Measurements from ENCODE around the gene MRPL11. TPM values are rescaled to one million over a fixed set of nuclear protein-coding genes. Genes with fewer than 3 reads are reported as not detected.

The MRPL11 gene
- total RNA-seq, 2 experiments from 2014 or later = 17.7 to 21.0 TPM

DNA sequence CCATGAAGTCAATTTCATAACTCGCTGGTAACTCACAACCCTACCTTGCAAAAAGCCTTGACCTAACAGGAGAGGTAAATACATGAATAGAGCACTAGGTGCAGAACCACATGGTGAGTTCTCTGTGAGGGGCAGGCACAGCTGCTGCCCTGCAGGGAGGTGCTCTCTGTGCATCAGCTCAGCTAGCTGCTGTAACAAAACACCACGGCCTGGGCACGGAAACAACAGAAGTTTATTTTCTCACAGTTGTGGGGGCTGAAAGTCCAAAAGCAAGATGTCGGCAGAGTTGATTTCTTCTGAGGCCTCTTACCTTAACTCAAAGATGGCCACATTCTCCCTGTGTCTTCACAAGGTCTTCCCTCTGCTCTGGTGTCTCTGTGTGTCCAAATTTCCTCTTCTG lies 13.0 kb upstream of the MRPL11 start:
- no peak for ATAC-seq (ENCODE audit: poor library complexity)
- no peak for DNase-seq
- Mint-ChIP-seq H3K27ac (no peak overlapping the region), H3K36me3 (ENCODE audit: low read depth) (no peaks in the 10 kb centered on the region), H3K27me3 (peaks cover 8% of the 10 kb centered on the region), H3K4me3 (no peak overlapping the region), H3K4me1 (ENCODE audit: low read depth) (peaks cover 14% of the 10 kb centered on the region), H3K9me3 (no peaks in the 10 kb centered on the region)
- POLR2A ChIA-PET = no interaction called here
- Histone ChIP-seq H3K36me3 (ENCODE audit: insufficient read depth, low read length) (no peaks in the 10 kb centered on the region), H3K4me3 (ENCODE audit: low read length) (no peak overlapping the region), H3K27me3 (ENCODE audit: control insufficient read depth in 1 of 2, insufficient read depth in 2 of 2, low read length in 2 of 2) (no peaks in the 10 kb centered on the region), H3K9me3 (ENCODE audit: control insufficient read depth in 1 of 2, insufficient read depth in 1 of 2, low read length in 2 of 2) (no peaks in the 10 kb centered on the region), H3K4me1 (ENCODE audit: insufficient read depth, low read length) (peaks cover 10% of the 10 kb centered on the region), H3K27ac (ENCODE audit: low read depth in 1 of 2, low read length in 2 of 2) (no peak overlapping the region)
- no peak for TF ChIP-seq CTCF (IDR thresholded peaks at IDR 0.05)
- CTCF ChIA-PET = no interaction called here
- intact Hi-C loops (cut with DNase I, micrococcal nuclease) = no loop called here

DNA sequence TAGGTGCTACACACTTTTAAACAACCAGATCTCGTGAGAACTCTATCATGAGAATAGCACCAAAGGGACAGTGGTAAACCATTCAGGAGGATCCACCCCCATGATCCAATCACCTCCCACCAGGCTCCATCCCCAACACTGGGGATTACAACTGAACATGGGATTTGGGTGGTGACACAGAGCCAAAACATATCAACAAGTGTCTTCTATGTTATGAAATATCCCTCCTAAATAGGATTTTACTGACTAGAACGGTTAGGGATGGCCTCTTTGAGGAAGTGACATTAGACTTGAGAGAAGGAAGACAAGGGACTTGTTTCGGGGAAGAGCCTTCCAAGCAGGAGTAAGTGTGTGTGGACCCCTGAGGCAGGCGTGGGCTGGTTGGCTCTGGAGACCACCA lies 11.9 kb upstream of the MRPL11 start:
- Histone ChIP-seq H3K4me1 (ENCODE audit: insufficient read depth, low read length) (peaks cover 10% of the 10 kb centered on the region), H3K27me3 (ENCODE audit: control insufficient read depth in 1 of 2, insufficient read depth in 2 of 2, low read length in 2 of 2) (no peaks in the 10 kb centered on the region), H3K27ac (ENCODE audit: low read depth in 1 of 2, low read length in 2 of 2) (no peak overlapping the region), H3K4me3 (ENCODE audit: low read length) (no peak overlapping the region), H3K36me3 (ENCODE audit: insufficient read depth, low read length) (no peaks in the 10 kb centered on the region), H3K9me3 (ENCODE audit: control insufficient read depth in 1 of 2, insufficient read depth in 1 of 2, low read length in 2 of 2) (no peaks in the 10 kb centered on the region)
- ChIA-PET POLR2A (no interaction called here), CTCF (interaction anchor here (1.5 kb wide), 1 partner anchor 12 kb away, joined by 5 read pairs; the partner anchor contains the start of gene MRPL11)
- ATAC-seq (ENCODE audit: poor library complexity) (no peak), DNase-seq (no peak)
- Mint-ChIP-seq H3K27ac (no peak overlapping the region), H3K36me3 (ENCODE audit: low read depth) (no peaks in the 10 kb centered on the region), H3K4me1 (ENCODE audit: low read depth) (peaks cover 14% of the 10 kb centered on the region), H3K9me3 (no peaks in the 10 kb centered on the region), H3K4me3 (no peak overlapping the region), H3K27me3 (peaks cover 8% of the 10 kb centered on the region)
- intact Hi-C loops (cut with DNase I, micrococcal nuclease) = no loop called here
- TF ChIP-seq CTCF (IDR thresholded peaks at IDR 0.05) = no peak

DNA sequence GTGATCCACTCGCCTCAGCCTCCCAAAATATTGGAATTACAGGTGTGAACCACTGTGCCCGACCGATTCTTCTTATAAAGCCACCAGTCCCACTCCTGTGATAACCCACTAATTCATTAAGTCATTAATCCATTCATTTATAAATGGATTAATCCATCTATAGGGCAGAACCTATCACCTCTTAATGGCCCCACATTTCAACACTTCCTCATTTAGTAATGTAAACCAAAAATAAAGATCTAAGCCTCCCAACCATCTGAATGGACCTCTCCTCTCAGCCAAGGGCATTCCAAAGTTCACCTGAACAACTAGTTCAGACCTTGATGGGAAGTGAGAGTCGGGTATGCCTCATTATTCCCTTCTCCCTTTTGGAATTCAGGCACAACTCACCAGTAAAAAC lies 9.9 kb upstream of the MRPL11 start:
- no peaks in the 10 kb centered on the region for H3K9me3 Mint-ChIP-seq
- H3K27me3 Mint-ChIP-seq = peaks cover 4% of the 10 kb centered on the region
- TF ChIP-seq CTCF (IDR thresholded peaks at IDR 0.05) = no peak
- H3K4me3 Mint-ChIP-seq = no peak overlapping the region
- no peaks in the 10 kb centered on the region for H3K4me1 Mint-ChIP-seq (ENCODE audit: low read depth)
- Histone ChIP-seq H3K9me3 (ENCODE audit: control insufficient read depth in 1 of 2, insufficient read depth in 1 of 2, low read length in 2 of 2) (peaks cover under 1 to 3% of the 10 kb centered on the region in 2 experiments), H3K27ac (ENCODE audit: low read depth in 1 of 2, low read length in 2 of 2) (no peak overlapping the region), H3K4me3 (ENCODE audit: low read length) (no peak overlapping the region), H3K4me1 (ENCODE audit: insufficient read depth, low read length) (no peaks in the 10 kb centered on the region), H3K36me3 (ENCODE audit: insufficient read depth, low read length) (no peaks in the 10 kb centered on the region), H3K27me3 (ENCODE audit: control insufficient read depth in 1 of 2, insufficient read depth in 2 of 2, low read length in 2 of 2) (no peaks in the 10 kb centered on the region)
- H3K36me3 Mint-ChIP-seq (ENCODE audit: low read depth) = no peaks in the 10 kb centered on the region
- ChIA-PET POLR2A (no interaction called here), CTCF (interaction anchor here (1.1 kb wide), 1 partner anchor 10 kb away, joined by 3 read pairs; the partner anchor contains the start of gene MRPL11)
- intact Hi-C loops (cut with DNase I, micrococcal nuclease) = no loop called here
- ATAC-seq (ENCODE audit: poor library complexity) (no peak), DNase-seq (no peak)
- no peak overlapping the region for H3K27ac Mint-ChIP-seq
